Measurements from ENCODE around the gene SKAP2.

SKAP2 gene

DNA sequence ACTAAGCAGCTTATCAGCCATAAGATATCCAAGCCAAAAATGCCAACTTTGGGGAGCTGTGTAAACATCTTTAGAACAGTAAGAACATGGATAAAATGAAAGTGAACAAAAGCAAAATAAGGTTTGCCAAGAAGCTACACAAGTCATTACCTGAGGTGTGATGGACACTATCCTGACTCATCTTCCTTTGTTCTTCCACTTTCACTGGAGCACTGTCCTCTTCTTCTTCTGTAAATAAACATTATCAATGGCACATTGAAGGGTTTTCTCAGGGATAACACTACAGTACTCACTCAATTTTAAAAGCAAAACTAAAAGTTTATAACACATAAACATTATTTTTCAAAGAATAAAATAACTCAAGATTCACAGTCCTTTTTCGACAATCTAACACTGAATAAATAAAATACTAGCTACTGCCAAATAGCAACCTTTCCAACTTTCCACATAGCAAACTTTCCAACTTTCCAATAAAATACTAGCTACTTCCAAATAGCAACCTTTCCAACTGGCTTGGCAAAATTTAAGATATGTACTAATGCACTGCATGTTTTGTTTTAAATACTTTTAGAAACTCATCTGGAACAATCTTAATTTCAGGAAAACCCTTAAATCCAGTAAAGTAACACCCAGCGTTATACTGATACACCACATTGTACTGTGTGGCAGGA, 174.1 kb downstream of the SKAP2 start:
- no peak for DNase-seq

DNA sequence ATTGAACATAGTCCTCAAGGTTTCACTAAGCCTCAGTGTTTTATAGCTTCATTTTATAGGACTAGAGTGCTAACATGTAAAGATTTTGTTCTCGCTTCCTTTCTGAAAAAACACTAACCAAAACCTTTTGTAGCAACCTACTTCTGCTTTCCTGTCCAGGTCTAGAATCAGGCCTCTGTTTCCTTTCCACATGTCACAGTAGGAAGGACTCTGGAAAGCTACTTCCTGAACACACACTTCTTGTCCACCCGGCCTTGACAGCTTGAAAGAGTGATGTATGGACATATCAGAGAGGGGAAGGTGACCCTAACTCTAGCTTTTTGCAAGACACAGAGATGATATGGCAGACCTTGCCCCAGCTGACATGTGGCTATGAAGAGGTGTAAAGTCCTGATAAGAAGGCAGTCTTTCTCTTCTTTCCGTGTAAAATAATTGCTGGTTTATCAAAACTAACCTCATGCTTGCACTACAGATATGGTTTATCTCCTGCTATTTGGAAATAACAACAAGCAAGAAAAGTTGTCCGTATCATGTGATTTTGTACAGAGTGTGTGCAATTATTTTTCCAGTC, 175.4 kb downstream of the SKAP2 start:
- no peak for DNase-seq

DNA sequence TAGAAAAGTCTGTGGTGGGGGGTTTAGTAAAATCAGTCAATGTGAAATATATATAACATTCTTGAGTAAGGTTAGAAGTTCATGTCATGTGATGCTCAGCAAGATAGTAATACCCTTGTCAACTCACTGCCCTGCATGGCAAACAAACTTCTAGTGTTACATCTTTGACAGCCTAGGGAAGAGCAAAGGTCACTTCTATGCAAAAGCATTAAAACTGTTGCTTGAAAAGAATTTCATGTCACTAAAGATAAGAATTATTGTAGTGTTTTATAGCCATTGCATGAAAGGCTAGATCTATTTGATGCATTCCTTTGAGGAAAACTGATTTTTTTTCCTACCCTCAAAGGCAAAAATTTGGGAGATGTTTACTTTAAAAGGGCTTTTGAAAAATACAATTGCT, 176.0 kb downstream of the SKAP2 start:
- no peak for DNase-seq

DNA sequence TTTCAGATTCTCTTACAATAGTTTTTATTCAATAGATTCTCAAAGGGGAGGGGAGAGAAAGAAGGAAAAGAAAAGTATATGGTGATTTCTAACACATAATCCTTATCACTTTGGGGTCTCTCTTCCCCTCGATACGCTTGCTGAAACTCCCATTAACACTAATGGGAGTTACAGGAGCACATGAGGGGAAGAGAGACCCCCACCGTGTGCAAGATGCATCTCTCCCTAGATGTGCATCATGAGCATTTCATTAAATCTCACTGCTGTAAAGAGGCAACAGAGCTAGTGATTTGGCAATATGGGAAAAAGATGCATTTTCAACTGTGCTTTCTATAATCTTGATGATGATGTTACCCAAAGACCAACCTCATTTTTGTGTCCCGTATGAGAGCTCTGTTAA, 177.4 kb downstream of the SKAP2 start:
- no peak for DNase-seq

DNA sequence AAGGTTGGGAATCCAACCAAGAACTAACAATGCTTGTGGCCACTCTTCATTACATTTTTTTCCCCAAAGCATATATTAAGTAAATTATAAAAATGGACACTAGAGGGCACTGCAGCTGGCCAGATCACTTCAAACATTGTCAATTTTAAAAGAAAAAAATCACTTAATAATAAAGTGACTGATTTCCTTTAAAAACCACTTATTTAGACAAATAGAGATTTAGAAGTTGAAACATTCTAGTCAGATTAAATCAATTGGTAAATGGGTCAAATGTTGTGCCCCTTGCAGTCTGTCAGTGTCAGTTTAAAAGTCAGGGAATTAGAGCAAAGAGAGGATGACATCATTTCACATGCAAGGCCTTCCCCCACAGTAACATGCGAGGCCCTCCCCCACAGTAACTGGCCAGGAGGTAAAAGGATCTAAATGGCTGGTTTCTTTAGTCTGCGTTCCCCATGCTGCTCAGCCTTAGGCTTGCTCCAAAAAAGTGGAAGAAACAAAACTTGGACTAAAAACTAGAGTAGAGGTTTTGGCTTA, 177.9 kb downstream of the SKAP2 start:
- peak; percentile 53 for DNase-seq

DNA sequence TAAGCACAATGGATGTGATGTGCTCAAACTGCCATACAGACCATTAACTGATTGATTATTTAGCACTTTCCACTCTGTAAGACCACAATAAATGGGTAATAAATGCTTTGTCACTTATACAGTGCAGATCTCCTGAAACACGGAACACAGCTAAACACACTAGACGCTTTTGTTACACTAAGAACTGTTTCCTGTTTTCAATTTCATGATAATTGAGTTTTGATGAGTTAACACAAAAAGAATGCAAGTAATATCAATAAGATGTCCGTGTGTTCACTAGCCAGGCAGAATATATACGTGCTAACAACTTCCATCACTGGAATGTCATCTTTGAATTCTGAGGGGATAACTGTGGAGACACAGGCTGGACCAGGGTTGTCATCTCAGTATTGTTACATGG, 178.8 kb downstream of the SKAP2 start:
- no peak for DNase-seq

DNA sequence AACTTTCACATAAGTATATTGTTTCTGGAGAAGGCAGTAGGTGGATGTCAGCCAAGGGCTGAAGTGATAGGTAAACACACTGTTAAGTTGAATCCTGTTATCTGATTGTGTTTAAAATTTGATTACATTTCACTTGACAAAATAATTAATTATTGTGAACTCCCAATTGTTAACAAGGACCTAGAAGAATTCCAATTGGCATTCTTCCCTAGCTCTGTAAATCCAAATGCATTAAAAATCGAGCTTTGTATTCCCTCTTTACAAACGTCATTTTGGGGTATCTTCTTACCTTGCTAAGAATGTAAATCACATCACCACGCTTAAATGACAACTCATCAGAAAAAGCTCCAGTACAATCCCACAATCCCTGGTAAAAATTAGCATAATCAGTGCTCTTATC, 179.9 kb downstream of the SKAP2 start:
- DNase-seq: no peak

DNA sequence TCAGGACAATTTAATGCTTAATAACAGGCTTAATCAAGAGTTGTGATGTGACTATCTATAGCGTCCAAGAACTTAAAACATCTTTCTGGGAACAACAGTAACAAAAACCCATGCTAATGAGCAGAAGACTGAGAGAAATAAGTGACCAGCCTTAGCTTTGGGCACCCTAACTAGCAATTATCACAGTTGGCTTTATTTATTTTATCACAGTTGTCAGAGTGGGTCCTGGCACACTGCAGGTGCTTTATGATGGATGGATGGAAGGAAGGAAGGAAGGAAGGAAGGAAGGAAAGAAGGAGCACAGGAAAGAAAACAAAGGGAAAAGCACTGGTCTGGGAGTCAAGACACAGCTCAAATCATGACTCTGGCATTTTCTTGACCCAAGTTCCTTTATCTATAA, 181.1 kb downstream of the SKAP2 start:
- no peak for DNase-seq

DNA sequence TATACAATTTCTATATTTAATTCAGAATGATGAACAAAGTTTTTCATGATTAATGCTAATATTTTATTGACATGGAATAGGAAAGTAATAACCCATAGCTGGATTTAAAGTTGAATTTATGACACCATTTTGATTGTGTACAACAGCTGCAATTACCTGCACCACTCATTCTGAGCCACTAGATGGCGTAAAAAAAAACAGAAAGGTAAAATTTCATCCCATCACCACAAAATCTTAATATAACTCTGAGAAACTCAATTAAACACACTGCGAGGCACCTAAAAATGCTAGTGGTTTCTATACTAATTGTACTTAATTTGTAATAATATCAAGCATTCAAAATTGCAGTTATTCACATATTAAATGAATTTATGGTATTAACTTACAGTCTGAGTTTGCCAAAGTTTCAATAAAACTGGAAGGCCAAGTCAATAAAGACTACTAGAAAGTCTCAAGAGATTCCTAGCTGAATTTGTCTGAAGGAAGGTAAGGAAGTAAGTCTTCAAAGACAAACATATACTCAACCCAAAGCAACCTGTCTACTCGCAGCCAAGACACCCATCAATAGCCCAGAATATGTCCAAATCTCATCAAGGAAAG, 182.5 kb downstream of the SKAP2 start:
- peak; percentile 40 for DNase-seq

DNA sequence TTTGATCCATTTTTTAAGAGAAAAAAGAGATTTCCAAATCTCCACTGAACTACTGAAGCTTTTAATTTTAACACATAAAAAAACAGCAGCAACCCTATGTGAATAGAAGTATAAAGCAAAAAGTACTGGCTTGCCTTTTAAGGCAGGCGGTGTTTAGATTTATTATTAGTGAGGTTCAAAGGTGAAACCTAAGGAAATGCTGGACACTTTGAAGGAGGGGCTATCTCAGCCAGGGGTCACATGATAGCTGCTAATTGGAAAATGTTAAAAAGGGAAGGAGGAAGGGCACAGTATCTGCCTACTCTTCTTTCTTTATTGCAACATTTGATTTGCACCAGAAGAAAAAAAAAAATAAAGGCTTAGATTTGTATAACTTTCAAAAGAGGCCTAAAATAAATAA, 183.8 kb downstream of the SKAP2 start:
- DNase-seq: no peak

DNA sequence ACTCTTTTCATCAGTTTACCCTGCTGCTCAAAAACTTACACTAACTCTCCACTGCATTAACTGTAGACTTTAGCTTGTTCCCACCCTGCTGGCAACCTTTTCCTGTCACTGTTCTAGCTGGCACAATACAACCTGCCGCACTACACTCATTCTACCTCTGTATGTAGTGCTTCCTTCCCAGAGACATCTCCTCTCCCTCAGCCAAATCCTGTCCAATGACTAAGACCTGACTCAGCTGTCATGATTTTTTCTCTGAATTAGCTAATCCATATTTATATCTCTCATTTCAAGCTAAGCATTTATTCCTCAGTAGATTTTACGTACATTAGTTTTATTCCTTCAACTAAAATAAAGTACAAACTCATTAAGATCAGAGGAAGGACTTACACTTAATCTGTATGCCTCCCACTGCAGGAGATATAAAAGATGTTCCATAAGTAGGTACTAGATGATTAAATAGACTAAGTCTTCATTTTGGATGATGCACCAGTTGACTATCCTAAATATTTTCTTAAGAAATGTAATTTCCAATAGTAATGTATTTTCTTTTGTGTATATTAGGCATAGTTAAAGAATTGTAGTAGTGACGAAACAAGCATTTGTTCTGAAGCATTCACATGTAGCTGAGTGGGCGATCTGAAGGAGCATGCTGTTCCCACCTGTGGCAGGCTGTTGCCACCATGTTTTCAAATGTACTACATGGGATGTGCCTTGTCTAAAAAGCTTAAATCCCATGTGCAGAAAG, 189.1 kb downstream of the SKAP2 start:
- no peak for DNase-seq

DNA sequence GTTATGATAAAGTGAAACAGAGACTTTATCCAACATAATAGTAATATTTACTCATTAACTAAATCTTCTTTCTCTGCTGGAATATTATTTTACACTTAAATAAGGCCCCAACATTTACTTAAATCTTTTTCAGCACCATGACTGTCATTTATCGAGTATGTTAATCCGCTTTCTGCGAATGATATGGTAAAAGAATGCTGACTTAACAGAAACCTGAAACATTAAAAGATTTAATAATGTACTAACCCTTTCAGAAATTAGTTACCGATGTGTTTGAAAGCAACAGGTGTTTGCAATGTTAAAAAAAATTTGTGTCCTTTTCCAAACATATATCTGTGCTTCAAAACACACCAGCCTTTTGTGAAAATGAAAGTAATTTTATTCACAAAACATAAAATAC, 190.5 kb downstream of the SKAP2 start:
- DNase-seq: no peak

DNA sequence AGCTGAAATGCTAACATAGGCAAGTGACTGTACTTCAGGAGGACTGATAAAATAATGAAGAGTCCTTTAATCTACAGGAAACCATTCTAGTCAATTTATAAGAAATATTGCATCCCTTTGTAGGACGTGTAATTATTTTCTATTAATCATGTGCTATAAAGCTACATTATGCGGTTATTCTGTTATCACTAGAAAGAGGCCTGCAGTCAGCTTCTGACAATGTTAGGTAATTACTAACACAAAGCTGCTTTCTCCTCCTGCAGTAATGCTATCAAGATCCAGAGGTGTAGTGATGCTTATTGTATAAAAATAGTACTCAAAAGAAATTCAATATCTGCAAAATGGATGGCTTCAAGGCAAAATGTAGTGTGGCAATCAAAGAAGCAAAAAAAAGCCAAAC, 191.1 kb downstream of the SKAP2 start:
- DNase-seq: no peak

DNA sequence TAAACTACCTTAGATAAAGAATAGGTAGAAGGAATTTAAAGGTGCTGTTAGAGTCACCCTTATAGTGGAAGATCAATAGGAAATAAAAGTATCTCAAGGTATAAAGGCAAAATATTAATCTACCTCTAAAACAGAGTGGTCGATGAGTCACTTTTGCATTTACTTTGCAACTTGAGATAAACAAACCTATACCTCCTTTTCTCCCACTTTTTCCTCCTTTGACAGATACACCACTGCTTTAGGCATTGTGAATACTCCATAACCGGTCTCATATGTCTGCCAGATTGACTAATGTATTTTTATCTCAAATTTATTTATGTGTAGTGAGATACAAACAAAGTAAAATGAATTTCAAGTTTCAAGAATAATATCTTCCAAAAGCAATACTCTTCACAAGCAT, 193.5 kb downstream of the SKAP2 start:
- DNase-seq: no peak

DNA sequence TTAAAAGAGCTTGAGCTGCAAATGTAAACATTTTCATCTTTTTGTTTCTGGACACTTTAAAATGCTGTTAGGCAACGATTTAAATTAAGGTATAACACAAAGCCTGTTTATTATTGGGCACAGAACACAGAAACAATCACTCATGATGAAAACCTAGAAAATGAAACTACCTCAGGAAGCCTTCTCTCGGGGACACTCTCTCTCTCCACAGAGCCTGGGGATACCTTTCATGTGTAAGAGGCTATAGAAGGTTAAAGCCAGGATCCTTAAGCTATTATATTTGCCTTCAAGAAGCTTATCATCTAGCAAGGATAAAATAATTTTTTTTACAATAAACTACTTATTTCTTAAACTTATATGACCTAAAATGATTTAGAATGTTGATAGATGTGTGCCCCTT, 194.1 kb downstream of the SKAP2 start:
- DNase-seq: no peak

DNA sequence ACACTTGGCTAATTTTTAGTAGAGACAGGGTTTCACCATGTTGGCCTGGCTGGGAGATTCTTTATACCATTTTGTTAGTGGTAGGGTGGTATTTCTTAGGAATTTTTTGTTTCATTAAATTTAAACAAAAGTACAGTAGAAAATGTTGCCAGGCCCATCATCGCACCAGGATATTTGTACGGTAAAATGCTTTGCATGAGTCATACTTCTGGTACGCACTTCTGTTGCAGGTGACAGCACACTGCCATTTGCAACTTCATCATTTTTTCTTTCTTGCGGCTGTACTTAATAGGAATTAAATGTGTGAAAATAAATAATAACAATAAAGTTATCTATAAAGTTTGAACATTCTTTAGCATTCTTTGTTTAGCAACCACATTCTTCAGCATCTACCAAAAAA, 195.6 kb downstream of the SKAP2 start:
- no peak for DNase-seq

DNA sequence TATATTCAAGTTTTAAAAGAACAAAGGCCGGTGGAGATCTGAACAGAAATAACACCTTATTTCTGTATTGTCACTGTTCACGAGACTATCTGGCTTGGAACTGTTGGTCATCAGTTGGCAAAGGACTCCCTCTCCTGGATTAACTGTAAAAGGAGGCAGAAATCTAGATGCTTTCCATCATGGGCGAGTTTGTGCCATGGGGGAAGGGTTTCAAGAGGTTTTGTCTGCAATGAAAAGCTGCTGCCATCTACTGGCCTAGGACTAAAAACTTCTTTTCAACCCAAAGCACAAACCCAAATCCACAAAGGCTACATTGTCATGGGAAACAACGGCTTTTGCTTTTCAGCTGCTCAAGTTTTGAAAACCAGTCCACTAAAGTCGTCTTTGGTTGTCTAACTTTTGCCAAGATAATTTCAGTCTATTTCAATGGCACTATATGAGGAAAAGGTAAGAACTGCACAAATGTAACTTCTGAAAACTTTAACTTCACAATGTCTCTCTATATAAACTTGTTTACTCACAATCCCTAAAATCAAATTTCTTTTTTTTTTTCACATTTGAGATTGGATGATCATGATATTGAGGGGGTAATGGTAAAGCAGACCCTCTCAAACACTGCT, 196.8 kb downstream of the SKAP2 start:
- peak; percentile 68 for DNase-seq

DNA sequence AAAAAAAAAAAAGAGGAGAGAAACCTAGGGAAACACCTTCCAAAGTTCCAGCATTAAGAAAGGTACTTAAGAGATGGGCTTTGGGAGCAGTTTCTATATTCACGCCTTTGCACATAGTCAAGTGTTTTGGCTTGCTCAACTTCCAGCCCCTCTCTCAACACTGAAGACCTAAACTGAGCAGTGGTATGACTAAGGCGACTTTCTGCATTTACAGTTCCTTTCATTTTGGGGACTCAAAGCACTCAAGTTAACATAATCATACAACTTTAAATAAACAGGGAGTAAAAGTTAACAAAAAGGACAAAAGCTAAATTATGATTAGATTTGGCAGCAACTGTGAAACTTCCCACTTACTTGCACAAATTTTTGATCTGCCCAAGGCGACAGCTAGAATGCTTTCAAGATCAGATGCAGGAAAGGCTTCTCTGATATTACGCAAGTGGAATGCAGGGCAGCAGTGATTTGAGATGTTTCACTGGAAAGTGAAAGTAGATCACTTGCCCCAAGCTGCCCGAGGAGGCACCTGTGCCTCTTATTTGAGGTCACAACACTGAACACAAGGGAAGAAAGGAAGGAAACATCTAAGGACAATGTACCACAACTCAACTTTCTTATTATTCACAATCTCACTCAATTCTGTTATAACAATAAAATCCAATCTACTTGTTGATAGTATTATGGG, 199.5 kb downstream of the SKAP2 start:
- peak; percentile 41 for DNase-seq

DNA sequence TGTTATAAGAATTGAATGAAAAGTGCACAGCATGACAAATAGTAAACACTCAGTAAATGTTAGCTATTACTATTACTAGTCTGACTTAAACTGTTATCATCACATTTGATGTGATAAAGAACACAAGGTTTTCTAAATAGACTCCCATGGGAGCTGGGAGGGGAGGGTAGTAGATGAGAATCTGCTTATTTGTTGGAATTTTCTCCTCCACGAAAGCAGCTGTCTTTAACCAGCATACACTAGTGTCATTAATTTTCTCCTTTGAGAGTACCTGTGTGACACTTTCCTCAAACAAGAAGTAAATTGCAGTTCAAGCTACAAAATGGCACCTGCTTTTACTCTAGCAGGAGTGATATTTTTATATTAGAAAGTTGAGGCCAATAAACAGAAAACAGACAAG, 200.1 kb downstream of the SKAP2 start:
- no peak for DNase-seq

DNA sequence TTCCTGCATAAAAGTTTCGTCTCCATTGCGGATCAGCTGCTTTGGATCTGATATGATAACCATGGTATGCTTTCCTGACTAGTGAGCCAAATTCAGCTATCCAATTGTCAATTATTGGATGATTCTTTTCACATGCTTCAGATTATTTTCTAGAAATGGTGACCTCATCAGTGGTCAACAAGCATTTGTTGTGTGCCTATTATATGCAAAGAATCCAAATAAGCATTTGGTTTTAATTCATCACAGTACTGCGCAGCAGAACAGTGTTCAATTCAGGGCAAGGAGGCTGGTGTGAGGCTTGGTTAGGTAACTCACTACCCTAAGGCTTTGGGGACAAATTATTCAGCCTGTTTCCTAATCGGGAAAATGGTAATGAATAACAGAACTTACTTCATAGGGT, 200.5 kb downstream of the SKAP2 start:
- no peak for DNase-seq

DNA sequence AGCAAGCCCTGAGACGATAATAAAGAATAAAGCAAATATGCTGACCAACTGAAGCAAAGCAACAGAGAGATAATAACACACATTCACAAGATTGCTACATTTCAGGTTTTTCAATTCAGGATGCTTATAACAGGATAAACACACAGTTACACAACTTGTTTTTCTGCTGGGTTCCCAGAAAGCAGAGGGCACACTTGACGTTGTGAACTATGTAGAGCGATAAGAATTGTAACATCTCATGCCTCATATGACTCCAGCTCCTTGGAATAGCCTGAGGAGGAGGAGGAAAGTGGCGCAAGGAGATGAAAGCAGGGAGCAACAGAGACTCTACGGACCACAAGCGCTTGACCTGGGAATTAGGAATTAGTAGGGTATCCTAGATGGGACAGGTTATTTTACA, 201.7 kb downstream of the SKAP2 start:
- no peak for DNase-seq

DNA sequence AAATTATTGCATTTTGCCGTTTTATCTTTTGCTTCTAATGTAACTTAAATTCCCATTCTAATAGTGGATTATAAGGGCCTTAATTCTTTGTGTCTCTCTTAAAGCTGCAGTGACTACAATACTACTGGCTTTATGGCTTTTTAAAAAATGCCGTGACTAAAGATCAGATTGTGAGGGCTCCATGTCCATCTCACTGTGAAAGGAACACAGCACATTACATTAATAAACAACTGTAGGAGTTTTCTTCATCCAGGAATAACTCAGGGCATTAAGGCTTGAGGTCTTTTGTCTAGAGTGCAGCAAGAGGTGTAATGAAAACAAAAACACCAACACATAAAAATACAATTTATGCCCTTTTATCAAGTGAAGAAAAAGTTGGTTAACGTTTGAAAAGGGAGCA, 205.3 kb downstream of the SKAP2 start:
- DNase-seq: no peak

Data from CD4-positive, alpha-beta T cell treated with Interleukin-10 for 1 hour (primary cell).